GM19099 (cell line): ENCODE results near the gene SCN1A.
A peak's percentile ranks its signal among the peaks of the same experiment; 100 is the strongest.

Experiments
- POLR2A ChIP-seq: IDR thresholded peaks from 3 replicates; pipeline ENCODE4 v1.6.1; 2011; ENCODE audit warnings: low read depth; ENCODE audit not compliant: insufficient read length; ENCODE audit errors: extremely low read depth

The SCN1A gene

DNA sequence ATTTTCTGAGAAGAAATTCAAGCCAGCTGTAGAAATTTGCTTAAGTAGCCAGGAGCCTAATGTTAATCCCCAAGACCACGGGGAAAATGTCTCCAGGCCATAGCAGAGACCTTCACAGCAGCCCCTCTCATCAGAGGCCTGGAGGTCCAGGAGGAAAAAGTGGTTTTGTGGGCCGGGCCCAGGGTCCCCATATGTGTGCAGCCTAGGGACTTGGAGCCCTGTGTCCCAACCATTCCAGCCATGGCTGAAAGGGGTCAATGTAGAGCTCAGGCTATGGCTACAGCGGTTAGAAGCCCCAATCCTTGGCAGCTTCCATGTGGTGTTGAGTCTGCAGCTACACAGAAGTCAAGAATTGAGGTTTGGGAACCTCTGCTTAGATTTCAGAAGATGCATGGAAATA is 160.1 kb downstream of the SCN1A start:
- TF ChIP-seq POLR2A, result no peak

DNA sequence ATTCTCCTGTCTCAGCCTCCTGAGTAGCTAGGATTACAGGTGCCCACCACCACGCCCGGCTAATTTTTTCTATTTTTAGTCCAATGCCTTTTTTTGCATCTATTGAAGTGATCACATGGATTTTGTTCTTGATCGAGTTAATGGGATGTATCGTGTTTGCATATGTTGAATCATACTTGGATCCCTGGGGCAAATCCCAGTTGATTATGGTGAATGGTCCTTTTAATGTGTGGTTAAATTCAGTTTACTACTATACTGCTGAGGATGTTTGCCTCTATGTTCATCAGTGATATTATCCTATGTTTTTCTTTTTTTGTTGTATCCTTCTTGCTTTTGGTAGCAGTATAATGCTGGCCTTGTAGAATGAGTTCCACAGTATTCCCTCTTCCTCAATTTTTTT is 166.0 kb downstream of the SCN1A start:
- no peak for TF ChIP-seq POLR2A

DNA sequence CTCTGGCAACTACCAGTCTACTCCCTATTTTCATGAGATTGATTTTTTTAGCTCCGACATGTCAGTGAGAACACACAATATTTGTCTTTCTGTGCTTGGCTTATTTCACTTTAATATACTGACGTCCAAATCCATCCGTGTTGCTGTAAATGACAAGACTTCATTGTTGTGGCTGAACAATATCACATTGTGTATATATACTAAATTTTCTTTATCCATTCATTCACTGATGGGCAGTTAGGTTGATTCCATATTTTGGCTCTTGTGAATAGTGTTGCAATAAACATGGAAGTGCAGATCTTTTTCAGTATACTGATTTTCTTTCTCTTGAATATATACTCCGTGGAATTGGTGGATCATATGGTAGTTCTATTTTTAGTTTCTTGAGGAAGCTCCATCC is 168.4 kb downstream of the SCN1A start:
- no peak for TF ChIP-seq POLR2A

DNA sequence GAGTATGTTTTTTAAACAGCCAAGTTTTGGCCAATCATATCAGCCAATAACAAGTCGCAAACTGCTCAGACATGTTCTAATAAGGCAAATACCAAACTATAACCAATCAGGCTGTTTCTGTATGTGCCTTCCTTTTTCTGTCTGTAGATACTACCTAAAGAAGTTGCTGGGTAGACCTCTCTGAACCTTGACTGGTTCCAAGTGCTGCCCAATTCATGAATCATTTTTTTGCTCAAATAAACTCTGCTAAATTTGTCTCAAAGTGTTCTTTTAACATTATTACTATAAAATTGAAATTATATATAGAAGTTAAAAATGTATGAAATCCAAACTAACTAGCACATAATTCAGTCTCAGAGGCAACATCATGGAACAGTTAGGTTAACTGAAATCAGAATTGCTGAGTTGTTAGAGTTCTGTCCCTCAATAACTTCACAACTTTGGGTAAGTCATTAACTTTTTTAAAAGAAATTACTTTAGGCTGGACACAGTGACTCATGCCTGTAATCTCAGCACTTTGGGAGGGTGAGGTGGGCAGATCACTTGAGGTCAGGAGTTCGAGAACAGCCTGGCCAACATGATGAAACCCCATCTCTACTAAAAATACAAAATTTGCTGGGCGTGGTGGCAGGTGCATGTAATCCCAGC is 169.4 kb downstream of the SCN1A start:
- TF ChIP-seq POLR2A, result no peak

DNA sequence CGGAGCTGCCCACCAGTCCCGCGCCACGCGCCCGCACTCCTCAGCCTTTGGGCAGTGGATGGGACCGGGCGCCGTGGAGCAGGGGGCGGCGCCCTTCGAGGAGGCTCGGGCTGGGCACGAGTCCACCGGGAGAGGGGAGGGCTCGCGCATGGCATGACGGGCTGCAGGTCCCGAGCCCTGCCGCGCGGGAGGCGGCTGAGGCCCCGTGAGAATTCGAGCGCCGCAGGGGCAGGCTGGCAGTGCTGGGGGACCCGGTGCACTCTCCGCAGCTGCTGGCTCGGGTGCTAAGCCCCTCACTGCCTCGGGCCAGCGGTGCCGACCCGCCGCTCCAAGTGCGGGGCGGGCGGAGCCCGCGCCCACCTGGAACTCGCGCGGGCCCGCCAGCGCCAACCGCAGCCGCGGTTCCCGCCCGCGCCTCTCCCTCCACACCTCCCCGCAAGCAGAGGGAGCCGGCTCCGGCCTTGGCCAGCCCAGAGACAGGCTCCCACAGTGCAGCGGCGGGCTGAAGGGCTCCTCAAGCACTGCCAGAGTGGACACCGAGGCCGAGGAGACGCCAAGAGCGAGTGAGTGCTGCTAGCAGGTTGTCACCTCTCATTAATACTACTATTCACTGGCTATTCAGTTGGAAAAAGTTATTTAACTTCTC is 170.7 kb downstream of the SCN1A start:
- no peak for TF ChIP-seq POLR2A

DNA sequence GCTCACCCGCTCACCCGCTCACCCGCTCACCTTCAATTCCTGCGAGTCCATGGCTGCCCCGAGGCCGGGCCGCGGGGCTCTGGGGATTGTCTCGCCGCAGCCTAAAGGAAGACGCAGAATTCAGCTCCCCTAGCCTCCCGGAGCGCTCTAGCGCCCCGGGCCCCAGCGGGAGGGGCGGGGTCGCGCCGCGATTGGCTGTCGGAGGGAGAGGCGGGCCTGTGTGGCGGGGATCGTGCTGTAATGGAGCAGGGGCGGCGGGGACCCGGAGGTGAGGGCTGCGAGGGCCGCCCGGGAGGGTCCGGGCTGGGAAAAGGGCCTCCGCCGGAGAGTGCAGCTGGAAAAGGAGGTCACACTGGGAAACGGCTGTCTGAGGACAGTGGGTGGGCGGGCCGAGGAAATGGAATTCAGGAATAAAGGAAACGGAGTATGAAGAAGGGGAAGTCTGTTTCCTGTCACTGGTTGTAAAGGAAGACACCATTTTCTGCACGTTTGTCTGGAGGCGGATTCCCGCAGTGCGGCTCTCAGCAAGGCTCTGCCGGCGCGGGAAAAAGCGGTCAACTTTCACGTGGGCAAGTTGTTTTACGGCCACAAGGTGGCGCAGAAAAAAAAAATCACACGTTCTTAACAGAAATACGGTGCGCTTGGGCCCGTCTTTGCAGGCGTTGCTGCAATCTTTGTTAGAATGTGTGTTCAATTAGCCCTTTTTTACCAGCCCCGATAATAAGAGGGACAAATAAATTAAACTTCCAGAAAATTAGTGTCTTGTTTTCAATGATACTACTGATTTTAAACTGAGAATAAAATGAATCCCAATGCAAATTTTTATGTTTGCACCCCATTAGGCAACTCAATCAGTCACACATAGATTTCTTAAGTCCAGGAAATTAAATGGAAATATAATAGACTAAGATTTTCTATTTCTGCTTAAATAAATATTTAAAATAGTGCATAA is 173.9 kb downstream of the SCN1A start, which contains the start of gene TTC21B:
Gene TTC21B, minus strand, starts transcription at position 122 of the 952 bp plus-strand sequence. Its CDS starts 71 bp downstream, at position 51.
- TF ChIP-seq POLR2A, result peak; percentile 81

DNA sequence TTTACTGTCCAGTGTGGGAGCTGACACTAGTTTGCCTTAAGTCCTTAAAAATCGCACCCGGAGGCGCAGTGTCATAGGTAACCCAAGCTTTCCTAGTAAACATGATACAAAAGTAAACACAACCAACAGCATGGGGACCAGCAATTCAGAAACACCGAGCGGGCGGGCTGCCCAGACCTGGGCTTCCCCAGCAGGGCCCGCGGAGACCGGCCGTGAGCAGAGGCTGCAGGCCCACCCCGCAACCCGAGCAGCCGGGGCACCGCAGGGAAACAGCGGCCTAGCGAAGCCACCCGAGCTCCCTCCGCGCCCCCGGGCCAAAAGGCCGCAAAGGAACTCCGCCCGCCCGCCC is 174.5 kb downstream of the SCN1A start:
- no peak for TF ChIP-seq POLR2A

DNA sequence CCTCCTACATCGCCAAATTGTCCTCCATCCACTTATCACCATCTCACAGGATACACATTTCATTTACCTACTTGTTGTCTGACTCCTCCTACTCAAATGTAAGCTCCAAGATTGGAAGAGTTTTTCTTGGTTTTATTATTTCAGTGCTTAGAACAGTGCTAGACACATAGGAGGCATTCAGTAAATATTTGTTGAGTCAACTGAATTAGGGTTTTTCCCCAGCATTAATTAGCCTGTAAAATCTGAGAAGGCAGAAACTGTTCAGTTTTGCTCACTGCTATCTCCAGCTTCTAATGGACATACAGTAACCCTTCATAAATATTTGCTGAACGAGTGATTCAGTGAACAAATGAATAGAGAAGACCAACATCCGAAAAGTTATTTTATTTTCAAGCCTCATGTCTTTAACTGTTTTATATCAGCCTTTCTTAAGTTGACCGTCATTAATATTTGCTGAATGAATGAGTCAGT is 175.0 kb downstream of the SCN1A start:
- TF ChIP-seq POLR2A, result no peak

DNA sequence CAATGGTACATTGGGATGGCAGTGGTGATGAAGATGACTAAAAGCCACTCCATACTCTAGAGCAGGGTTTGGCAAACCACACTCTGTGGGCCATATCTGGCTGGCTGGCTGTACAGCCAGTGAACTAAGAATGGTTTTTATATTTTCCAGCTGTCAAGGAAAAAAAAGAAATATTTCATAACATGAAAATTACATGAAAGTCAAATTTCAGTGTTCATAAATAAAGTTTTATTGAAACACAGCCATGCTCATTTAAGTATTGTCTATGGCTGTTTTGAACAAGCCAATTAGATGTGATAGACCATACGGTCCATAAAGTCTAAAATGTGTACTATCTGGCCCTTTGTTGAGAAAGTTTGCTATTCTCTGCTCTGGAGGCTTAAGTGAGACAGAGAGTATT is 175.7 kb downstream of the SCN1A start:
- no peak for TF ChIP-seq POLR2A

DNA sequence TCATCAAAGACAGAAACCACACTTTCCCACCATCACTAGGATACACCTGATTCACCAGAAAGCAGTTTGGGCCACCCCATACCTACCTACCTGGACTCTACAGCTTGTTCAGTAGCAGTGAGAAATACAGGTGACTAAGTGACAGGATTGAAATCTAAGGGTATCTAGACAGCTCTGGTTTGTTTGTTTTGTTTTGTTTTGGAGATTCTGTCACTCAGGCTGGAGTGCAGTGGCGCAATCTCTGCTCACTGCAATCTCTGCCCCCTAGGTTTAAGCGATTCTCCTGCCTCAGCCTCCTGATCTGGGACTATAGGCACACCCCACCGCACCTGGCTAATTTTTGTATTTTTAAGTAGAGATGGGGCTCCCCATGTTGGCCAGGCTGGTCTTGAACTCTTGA is 177.4 kb downstream of the SCN1A start:
- TF ChIP-seq POLR2A, result no peak

DNA sequence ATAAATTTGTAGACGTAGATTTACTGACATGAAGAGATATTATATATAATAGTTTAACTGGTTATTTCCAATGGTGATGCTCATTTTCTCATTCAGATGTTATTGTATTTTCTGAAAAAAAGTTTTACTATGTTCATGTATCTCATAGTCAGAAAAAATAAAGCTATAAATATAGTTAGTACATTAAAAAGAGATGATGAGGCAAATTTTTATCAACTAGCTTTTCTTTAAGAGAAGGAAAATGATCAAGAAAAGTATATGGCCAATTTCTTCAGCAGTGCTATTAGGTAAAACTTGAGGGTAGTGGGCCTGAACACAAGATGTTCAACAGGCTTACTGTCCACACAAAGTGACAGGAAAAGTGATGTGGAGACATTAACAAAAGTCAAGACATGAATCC is 186.0 kb downstream of the SCN1A start:
- TF ChIP-seq POLR2A, result no peak

DNA sequence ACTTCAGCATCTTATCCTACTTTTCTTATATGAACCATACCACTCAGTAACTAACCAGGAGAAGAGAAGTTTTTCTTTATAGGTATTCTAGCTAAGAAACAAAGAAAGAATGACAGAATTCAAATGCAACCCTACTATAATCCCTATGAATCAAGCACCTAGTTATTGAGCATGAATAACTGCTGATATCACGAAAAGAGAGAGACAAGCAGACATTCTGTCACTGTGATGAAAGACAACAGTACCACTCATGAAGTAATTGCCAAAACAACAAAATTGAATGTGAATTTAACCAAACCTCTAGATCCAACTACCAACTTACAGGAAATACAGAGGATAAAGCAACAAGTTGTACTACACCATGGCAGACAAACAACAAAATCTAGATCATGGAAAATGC is 189.6 kb downstream of the SCN1A start:
- TF ChIP-seq POLR2A, result no peak
